Uterus (tissue), 4 donors: ENCODE data around the gene ATRAID. TPM values are rescaled to one million over a fixed set of nuclear protein-coding genes. Genes with fewer than 3 reads are reported as not detected.
"Not testable (repeated sequence)": the region's sequence is repeated elsewhere in the genome, so short reads cannot be mapped to it uniquely, and the experiment has no call there.

Source experiments
- DNase-seq, 2 donors: peaks; one replicate each; pipeline ENCODE4 v3.0.0-alpha.2; 2019 to 2020
- H3K27ac ChIP-seq, 2 donors: fragments of 200-600 bp; sonication (generic); 1 replicate in 1 of 2; 2 replicates in 1 of 2; pipeline ENCODE4 v1.5.1; 2016 to 2018
- H3K27me3 ChIP-seq, 2 donors: fragments of 200-600 bp; sonication (generic); one replicate each; pipeline ENCODE4 v1.5.1; 2018 to 2019; ENCODE audit warnings: control low read depth in 1 of 2
- H3K36me3 ChIP-seq, 2 donors: fragments of 200-600 bp; sonication (generic); one replicate each; pipeline ENCODE4 v1.5.1; 2019; ENCODE audit warnings: control low read depth in 1 of 2
- H3K4me1 ChIP-seq, 2 donors: fragments of 200-600 bp; sonication (generic); one replicate each; pipeline ENCODE4 v1.5.1; 2018 to 2019; ENCODE audit warnings: control low read depth in 1 of 2
- H3K4me3 ChIP-seq, 2 donors: fragments of 200-600 bp; sonication (generic); 1 replicate in 1 of 2; 2 replicates in 1 of 2; pipeline ENCODE4 v1.5.1; 2018 to 2019; ENCODE audit warnings: mild to moderate bottlenecking in 1 of 2
- H3K9me3 ChIP-seq, 2 donors: fragments of 200-600 bp; sonication (generic); one replicate each; pipeline ENCODE4 v1.5.1; 2019; ENCODE audit warnings: control low read depth in 1 of 2
- CTCF ChIP-seq, 4 experiments: fragments of 200-600 bp in 2 of 4; fragments of 450-650 bp in 2 of 4; sonication (generic) in 2 of 4; IDR thresholded peaks; one replicate each; pipeline ENCODE4 v1.5.1; 2016 to 2019; ENCODE audit warnings: antibody characterized with exemption in 4 of 4, mild to moderate bottlenecking in 2 of 4, moderate library complexity in 1 of 4
- POLR2A ChIP-seq, 2 donors: fragments of 450-650 bp; IDR thresholded peaks; one replicate each; pipeline ENCODE4 v1.6.1; 2016; ENCODE audit warnings: antibody characterized with exemption in 2 of 2, mild to moderate bottlenecking in 1 of 2, moderate library complexity in 1 of 2
- intact Hi-C: fragments of 100-400 bp; cut with DNase I; formaldehyde crosslinking; loops from one replicate; pipeline ENCODE4 v1.15.1; 2023; ENCODE audit warnings: low total_unique reads
- total RNA-seq, 4 donors: library from RNA; depleted of rRNA in 3 of 4; stranded (reverse); fragments of >200 nt in 3 of 4; gene quantifications; one replicate each; pipeline versions ENCODE4 v1.1.0 to v1.2.4, GENCODE V29; 2014 to 2023
- donor health status: DM: yes; HTN: yes; CAD: no.

Gene ATRAID
- total RNA-seq, 4 donors from 2014 or later = 105 to 235 (median 144) TPM

- H3K27ac ChIP-seq = no peak overlapping the region
- H3K9me3 ChIP-seq = no peaks in the 10 kb centered on the region
- intact Hi-C loops = loop anchor here (10.0 kb wide), 1 partner anchor 55 kb away; the partner anchor contains the start of genes PREB and PRR30
- no peak for DNase-seq
- H3K4me3 ChIP-seq = no peak overlapping the region
- TF ChIP-seq CTCF (IDR thresholded peaks at IDR 0.05) = no peak
- no peaks in the 10 kb centered on the region for H3K36me3 ChIP-seq
- no peaks in the 10 kb centered on the region for H3K27me3 ChIP-seq
- peaks cover 0 to 7% of the 10 kb centered on the region in 2 donors for H3K4me1 ChIP-seq
These were observed 21.9 kb upstream of the ATRAID start for GRCh38 chr2:27189989-27190388.

- Histone ChIP-seq H3K27ac (no peak overlapping the region), H3K27me3 (no peaks in the 10 kb centered on the region), H3K4me3 (no peak overlapping the region), H3K4me1 (peaks cover 0 to 6% of the 10 kb centered on the region in 2 donors), H3K9me3 (no peaks in the 10 kb centered on the region), H3K36me3 (no peaks in the 10 kb centered on the region)
- TF ChIP-seq POLR2A (IDR thresholded peaks at IDR 0.05) (no peak), CTCF (IDR thresholded peaks at IDR 0.05) (peak; percentile 74 to 84 (median 82))
- intact Hi-C loops = loop anchor here (10.0 kb wide), 1 partner anchor 56 kb away; the partner anchor contains the start of genes PREB and PRR30
- DNase-seq = peak; percentile 65 to 79
These were observed 20.6 kb upstream of the ATRAID start for GRCh38 chr2:27191070-27191829.

- Histone ChIP-seq H3K27ac (no peak overlapping the region), H3K9me3 (no peaks in the 10 kb centered on the region)
- intact Hi-C loops = loop anchor here (10.0 kb wide), 1 partner anchor 60 kb away; the partner anchor contains the start of genes PREB and PRR30
These were observed 17.1 kb upstream of the ATRAID start for GRCh38 chr2:27194538-27195354.

GRCh38 chr2:27195799-27196198 is 16.0 kb upstream of the ATRAID start:
- H3K36me3 ChIP-seq, H3K4me3 ChIP-seq, H3K4me1 ChIP-seq, H3K9me3 ChIP-seq, H3K27ac ChIP-seq, DNase-seq, H3K27me3 ChIP-seq: not testable (repeated sequence)
- intact Hi-C loops = loop anchor here (10.0 kb wide), 1 partner anchor 61 kb away; the partner anchor contains the start of genes PREB and PRR30

More at GRCh38 chr2:27194538-27195354, 17.1 kb upstream of the ATRAID start:
- Histone ChIP-seq H3K27me3 (no peaks in the 10 kb centered on the region), H3K4me3 (no peak overlapping the region), H3K36me3 (no peaks in the 10 kb centered on the region), H3K4me1 (no peaks in the 10 kb centered on the region)
- no peak for DNase-seq
- TF ChIP-seq CTCF (IDR thresholded peaks at IDR 0.05) (no peak), POLR2A (IDR thresholded peaks at IDR 0.05) (no peak)

GRCh38 chr2:27198068-27198467 is 13.8 kb upstream of the ATRAID start:
- H3K9me3 ChIP-seq, H3K36me3 ChIP-seq, DNase-seq, H3K27me3 ChIP-seq, H3K27ac ChIP-seq, H3K4me1 ChIP-seq, H3K4me3 ChIP-seq: not testable (repeated sequence)
- intact Hi-C loops = loop anchor here (10.0 kb wide), 1 partner anchor 63 kb away; the partner anchor contains the start of genes PREB and PRR30
